GM12875 (cell line): ENCODE measurements around the gene CDCA7.

Source experiments
- H3K4me3 ChIP-seq: one replicate; pipeline ENCODE4 v1.5.1; 2011; ENCODE audit warnings: low read depth, low read length, control low read depth
- CTCF ChIP-seq: IDR thresholded peaks from 2 replicates; pipeline ENCODE4 v1.5.1; 2011; ENCODE audit warnings: low read depth, mild to moderate bottlenecking, control low read depth, inconsistent platforms, low read length, moderate library complexity, borderline replicate concordance; ENCODE audit not compliant: insufficient read depth

Gene CDCA7

GRCh38 chr2:173394091-173394974 is 39.7 kb downstream of the CDCA7 start:
- TF ChIP-seq CTCF = no peak
- no peak overlapping the region for H3K4me3 ChIP-seq

- no peak overlapping the region for H3K4me3 ChIP-seq
- no peak for TF ChIP-seq CTCF
Observed at GRCh38 chr2:173395567-173396351, 41.1 kb downstream of the CDCA7 start.

GRCh38 chr2:173397539-173397938 is 42.9 kb downstream of the CDCA7 start:
- TF ChIP-seq CTCF = no peak

GRCh38 chr2:173399229-173399628 is 44.6 kb downstream of the CDCA7 start:
- TF ChIP-seq CTCF = no peak
- H3K4me3 ChIP-seq = no peak overlapping the region

More at GRCh38 chr2:173397539-173397938, 42.9 kb downstream of the CDCA7 start:
- no peak overlapping the region for H3K4me3 ChIP-seq

GRCh38 chr2:173400760-173401159 is 46.1 kb downstream of the CDCA7 start:
- no peak overlapping the region for H3K4me3 ChIP-seq
- peak; percentile 47; the same call in 1 of the 2 replicates for TF ChIP-seq CTCF

GRCh38 chr2:173401716-173402326 is 47.1 kb downstream of the CDCA7 start:
- no peak for TF ChIP-seq CTCF
- H3K4me3 ChIP-seq = no peak overlapping the region
